ENCODE measurements around the gene PDE1C. TPM values are rescaled to one million over a fixed set of nuclear protein-coding genes. Genes with fewer than 3 reads are reported as not detected.
A peak's percentile ranks its signal among the peaks of the same experiment; 100 is the strongest.

Gene PDE1C
- total and polyA plus RNA-seq, 2 donors, result 2.4 to 3.1 TPM

DNA sequence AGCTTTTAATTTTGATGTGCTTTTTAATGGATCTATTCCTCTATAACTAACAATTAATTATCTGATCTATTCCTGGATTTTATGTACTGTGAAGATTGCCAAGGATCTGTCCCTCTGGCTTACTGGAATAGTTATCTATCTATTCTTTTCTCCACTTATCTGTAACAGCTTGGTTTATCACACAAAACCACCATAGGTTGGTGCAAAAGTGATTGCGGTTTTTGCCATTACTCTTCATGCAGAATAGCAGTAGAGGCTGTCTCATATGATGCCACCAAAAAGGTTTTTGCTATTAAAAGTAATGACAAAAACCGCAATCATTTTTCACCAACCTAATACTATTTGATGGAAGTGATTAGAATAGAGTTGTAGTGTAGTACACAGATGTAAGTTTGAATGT lies 115.7 kb downstream of the PDE1C start:
- WGBS, result 95% methylated on average over 2 of the region's 2 CpGs
- H3K9me3 ChIP-seq (ENCODE audit: control insufficient read depth in 2 of 2, insufficient read depth in 1 of 2, low read length in 1 of 2), result no peaks in the 10 kb centered on the region
- no peaks in the 10 kb centered on the region for H3K36me3 ChIP-seq (ENCODE audit: control insufficient read depth in 2 of 2, insufficient read depth in 2 of 2, low read length in 1 of 2)
- H3K27me3 ChIP-seq (ENCODE audit: control insufficient read depth in 2 of 2, insufficient read depth in 1 of 2, low read length in 1 of 2), result no peaks in the 10 kb centered on the region
- no peak overlapping the region for H3K4me3 ChIP-seq (ENCODE audit: low read length in 2 of 2)
- no peak for DNase-seq (ENCODE audit: low read depth in 6 of 9, low spot score in 9 of 9)
- H3K4me1 ChIP-seq (ENCODE audit: control insufficient read depth in 2 of 2, insufficient read depth in 2 of 2, low read length in 2 of 2), result no peaks in the 10 kb centered on the region
- H3K27ac ChIP-seq (ENCODE audit: low read depth in 1 of 2, low read length in 1 of 2), result no peak overlapping the region

- 90% methylated on average over 2 of the region's 2 CpGs for WGBS
- Histone ChIP-seq H3K27me3 (ENCODE audit: control insufficient read depth in 2 of 2, insufficient read depth in 1 of 2, low read length in 1 of 2) (no peaks in the 10 kb centered on the region), H3K27ac (ENCODE audit: low read depth in 1 of 2, low read length in 1 of 2) (no peak overlapping the region), H3K36me3 (ENCODE audit: control insufficient read depth in 2 of 2, insufficient read depth in 2 of 2, low read length in 1 of 2) (no peaks in the 10 kb centered on the region), H3K4me1 (ENCODE audit: control insufficient read depth in 2 of 2, insufficient read depth in 2 of 2, low read length in 2 of 2) (no peaks in the 10 kb centered on the region), H3K9me3 (ENCODE audit: control insufficient read depth in 2 of 2, insufficient read depth in 1 of 2, low read length in 1 of 2) (no peaks in the 10 kb centered on the region), H3K4me3 (ENCODE audit: low read length in 2 of 2) (no peak overlapping the region)
- no peak for DNase-seq (ENCODE audit: low read depth in 6 of 9, low spot score in 9 of 9)
Measured at GRCh38 chr7:31953432-31953831, 116.8 kb downstream of the PDE1C start.

DNA sequence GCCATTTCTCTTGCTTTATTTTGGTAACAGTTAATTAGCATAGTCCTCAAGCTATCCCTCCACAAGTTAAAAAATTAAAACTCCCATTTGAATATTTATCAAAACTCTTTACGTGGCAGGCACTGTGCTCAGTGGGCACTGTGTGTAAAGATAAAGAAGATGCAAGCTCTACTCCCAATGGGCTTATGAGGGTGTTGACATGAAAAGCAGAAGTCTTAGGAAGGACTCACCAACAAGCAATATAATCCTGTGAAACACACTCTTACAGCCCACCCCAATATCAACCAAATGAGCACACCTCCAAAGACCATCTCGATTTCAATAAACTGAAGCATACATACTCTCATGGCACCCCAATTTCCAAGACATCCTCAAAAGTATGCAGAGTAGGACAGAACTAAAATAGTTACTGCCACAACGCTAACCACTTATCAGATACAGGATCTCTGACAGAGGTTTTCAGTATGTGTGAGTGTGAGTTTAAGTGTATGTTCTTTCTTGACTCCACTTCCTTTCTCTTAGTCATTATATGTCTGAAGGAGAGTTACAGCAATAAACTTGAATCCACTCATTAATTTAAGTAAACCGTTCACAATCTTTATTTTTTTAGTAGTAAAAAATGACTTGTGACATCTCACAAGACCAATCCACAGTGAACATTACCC lies 120.0 kb downstream of the PDE1C start:
- peak in 2 of 9 donors; percentile 10 to 32 for DNase-seq (ENCODE audit: low read depth in 6 of 9, low spot score in 9 of 9)
- no peaks in the 10 kb centered on the region for H3K27me3 ChIP-seq (ENCODE audit: control insufficient read depth in 2 of 2, insufficient read depth in 1 of 2, low read length in 1 of 2)
- 64% methylated on average over 4 of the region's 4 CpGs for WGBS
- H3K4me3 ChIP-seq (ENCODE audit: low read length in 2 of 2), result no peak overlapping the region
- H3K27ac ChIP-seq (ENCODE audit: low read depth in 1 of 2, low read length in 1 of 2), result no peak overlapping the region
- H3K4me1 ChIP-seq (ENCODE audit: control insufficient read depth in 2 of 2, insufficient read depth in 2 of 2, low read length in 2 of 2), result no peaks in the 10 kb centered on the region
- H3K36me3 ChIP-seq (ENCODE audit: control insufficient read depth in 2 of 2, insufficient read depth in 2 of 2, low read length in 1 of 2), result no peaks in the 10 kb centered on the region
- no peaks in the 10 kb centered on the region for H3K9me3 ChIP-seq (ENCODE audit: control insufficient read depth in 2 of 2, insufficient read depth in 1 of 2, low read length in 1 of 2)

- Histone ChIP-seq H3K36me3 (ENCODE audit: control insufficient read depth in 2 of 2, insufficient read depth in 2 of 2, low read length in 1 of 2) (no peaks in the 10 kb centered on the region), H3K4me3 (ENCODE audit: low read length in 2 of 2) (no peak overlapping the region), H3K4me1 (ENCODE audit: control insufficient read depth in 2 of 2, insufficient read depth in 2 of 2, low read length in 2 of 2) (no peaks in the 10 kb centered on the region), H3K9me3 (ENCODE audit: control insufficient read depth in 2 of 2, insufficient read depth in 1 of 2, low read length in 1 of 2) (no peaks in the 10 kb centered on the region), H3K27ac (ENCODE audit: low read depth in 1 of 2, low read length in 1 of 2) (no peak overlapping the region), H3K27me3 (ENCODE audit: control insufficient read depth in 2 of 2, insufficient read depth in 1 of 2, low read length in 1 of 2) (no peaks in the 10 kb centered on the region)
- 93% methylated on average over 1 of the region's 1 CpG for WGBS
- DNase-seq (ENCODE audit: low read depth in 6 of 9, low spot score in 9 of 9), result no peak
Measured at GRCh38 chr7:31948029-31948428, 122.2 kb downstream of the PDE1C start.

DNA sequence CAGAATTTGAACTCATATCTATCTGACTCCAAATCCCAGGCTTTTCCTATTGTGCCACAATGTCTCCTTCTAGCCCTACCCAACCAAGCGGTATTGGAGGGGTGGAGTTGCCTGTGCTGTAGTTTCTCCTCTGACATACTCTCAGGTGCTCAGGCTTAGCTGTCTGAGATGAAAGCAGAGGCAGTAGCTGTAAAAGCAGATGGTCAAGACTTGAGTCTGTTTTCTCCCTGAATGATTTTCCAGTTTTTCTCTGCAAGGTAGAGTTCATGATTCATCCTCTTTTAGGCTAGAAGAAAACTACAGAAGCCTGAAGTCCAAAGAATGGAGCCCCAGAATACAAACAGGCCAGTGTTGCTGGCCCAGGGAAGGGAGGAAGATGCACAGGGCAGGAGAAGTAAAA lies 130.0 kb downstream of the PDE1C start:
- 94% methylated on average over 1 of the region's 1 CpG for WGBS

GRCh38 chr7:31939076-31939475 lies 131.1 kb downstream of the PDE1C start:
- no peak overlapping the region for H3K4me3 ChIP-seq (ENCODE audit: low read length in 2 of 2)

More for the DNA sequence above, 130.0 kb downstream of the PDE1C start:
- Histone ChIP-seq H3K36me3 (ENCODE audit: control insufficient read depth in 2 of 2, insufficient read depth in 2 of 2, low read length in 1 of 2) (no peaks in the 10 kb centered on the region), H3K9me3 (ENCODE audit: control insufficient read depth in 2 of 2, insufficient read depth in 1 of 2, low read length in 1 of 2) (no peaks in the 10 kb centered on the region), H3K27ac (ENCODE audit: low read depth in 1 of 2, low read length in 1 of 2) (no peak overlapping the region), H3K4me3 (ENCODE audit: low read length in 2 of 2) (no peak overlapping the region), H3K27me3 (ENCODE audit: control insufficient read depth in 2 of 2, insufficient read depth in 1 of 2, low read length in 1 of 2) (no peaks in the 10 kb centered on the region), H3K4me1 (ENCODE audit: control insufficient read depth in 2 of 2, insufficient read depth in 2 of 2, low read length in 2 of 2) (no peaks in the 10 kb centered on the region)
- no peak for DNase-seq (ENCODE audit: low read depth in 6 of 9, low spot score in 9 of 9)

DNA sequence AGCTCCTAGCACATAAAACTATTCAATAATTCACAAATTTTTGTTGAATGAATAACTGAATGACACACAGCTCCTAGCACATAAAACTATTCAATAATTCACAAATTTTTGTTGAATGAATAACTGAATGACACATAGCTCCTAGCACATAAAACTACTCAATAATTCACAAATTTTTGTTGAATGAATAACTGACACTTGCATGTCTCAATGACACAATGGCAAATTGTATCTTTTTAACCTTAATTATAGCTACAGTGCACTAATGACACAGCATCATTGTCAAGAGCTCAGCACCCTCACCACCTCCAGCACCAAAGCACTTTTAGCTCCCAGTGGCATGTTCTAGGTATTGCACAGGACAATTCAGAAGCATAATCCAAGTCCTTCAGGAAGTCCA lies 131.6 kb downstream of the PDE1C start:
- no peak for DNase-seq (ENCODE audit: low read depth in 6 of 9, low spot score in 9 of 9)

More at GRCh38 chr7:31939076-31939475, 131.1 kb downstream of the PDE1C start:
- Histone ChIP-seq H3K27ac (ENCODE audit: low read depth in 1 of 2, low read length in 1 of 2) (no peak overlapping the region), H3K27me3 (ENCODE audit: control insufficient read depth in 2 of 2, insufficient read depth in 1 of 2, low read length in 1 of 2) (no peaks in the 10 kb centered on the region), H3K9me3 (ENCODE audit: control insufficient read depth in 2 of 2, insufficient read depth in 1 of 2, low read length in 1 of 2) (no peaks in the 10 kb centered on the region), H3K36me3 (ENCODE audit: control insufficient read depth in 2 of 2, insufficient read depth in 2 of 2, low read length in 1 of 2) (no peaks in the 10 kb centered on the region), H3K4me1 (ENCODE audit: control insufficient read depth in 2 of 2, insufficient read depth in 2 of 2, low read length in 2 of 2) (no peaks in the 10 kb centered on the region)
- 90% methylated on average over 3 of the region's 3 CpGs for WGBS
- DNase-seq (ENCODE audit: low read depth in 6 of 9, low spot score in 9 of 9), result no peak

DNA sequence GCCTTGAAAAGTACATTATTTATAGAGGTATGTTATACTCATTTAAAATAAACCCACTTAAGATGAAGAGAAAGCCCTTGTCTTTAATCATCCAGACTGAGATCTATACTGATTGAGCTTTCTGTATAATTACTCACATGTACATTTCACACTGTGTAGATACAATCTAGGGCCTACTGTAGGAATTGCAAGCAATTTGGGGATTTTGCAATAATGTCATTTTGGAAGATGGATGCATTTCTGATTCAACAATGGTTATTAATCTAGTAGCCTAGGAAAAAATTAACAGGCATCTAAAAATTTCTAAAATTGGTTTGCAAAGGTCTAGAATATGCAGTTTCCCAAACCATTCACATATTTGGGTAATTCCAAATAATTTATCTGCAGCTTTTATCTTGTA lies 132.2 kb downstream of the PDE1C start:
- H3K36me3 ChIP-seq (ENCODE audit: control insufficient read depth in 2 of 2, insufficient read depth in 2 of 2, low read length in 1 of 2), result no peaks in the 10 kb centered on the region
- H3K4me3 ChIP-seq (ENCODE audit: low read length in 2 of 2), result no peak overlapping the region
- no peak overlapping the region for H3K27ac ChIP-seq (ENCODE audit: low read depth in 1 of 2, low read length in 1 of 2)
- H3K9me3 ChIP-seq (ENCODE audit: control insufficient read depth in 2 of 2, insufficient read depth in 1 of 2, low read length in 1 of 2), result no peaks in the 10 kb centered on the region
- no peaks in the 10 kb centered on the region for H3K4me1 ChIP-seq (ENCODE audit: control insufficient read depth in 2 of 2, insufficient read depth in 2 of 2, low read length in 2 of 2)
- no peaks in the 10 kb centered on the region for H3K27me3 ChIP-seq (ENCODE audit: control insufficient read depth in 2 of 2, insufficient read depth in 1 of 2, low read length in 1 of 2)
- no peak for DNase-seq (ENCODE audit: low read depth in 6 of 9, low spot score in 9 of 9)

More for the DNA sequence above, 131.6 kb downstream of the PDE1C start:
- no peaks in the 10 kb centered on the region for H3K9me3 ChIP-seq (ENCODE audit: control insufficient read depth in 2 of 2, insufficient read depth in 1 of 2, low read length in 1 of 2)
- no peaks in the 10 kb centered on the region for H3K36me3 ChIP-seq (ENCODE audit: control insufficient read depth in 2 of 2, insufficient read depth in 2 of 2, low read length in 1 of 2)
- H3K27ac ChIP-seq (ENCODE audit: low read depth in 1 of 2, low read length in 1 of 2), result no peak overlapping the region
- no peaks in the 10 kb centered on the region for H3K27me3 ChIP-seq (ENCODE audit: control insufficient read depth in 2 of 2, insufficient read depth in 1 of 2, low read length in 1 of 2)
- H3K4me1 ChIP-seq (ENCODE audit: control insufficient read depth in 2 of 2, insufficient read depth in 2 of 2, low read length in 2 of 2), result no peaks in the 10 kb centered on the region
- no peak overlapping the region for H3K4me3 ChIP-seq (ENCODE audit: low read length in 2 of 2)

DNA sequence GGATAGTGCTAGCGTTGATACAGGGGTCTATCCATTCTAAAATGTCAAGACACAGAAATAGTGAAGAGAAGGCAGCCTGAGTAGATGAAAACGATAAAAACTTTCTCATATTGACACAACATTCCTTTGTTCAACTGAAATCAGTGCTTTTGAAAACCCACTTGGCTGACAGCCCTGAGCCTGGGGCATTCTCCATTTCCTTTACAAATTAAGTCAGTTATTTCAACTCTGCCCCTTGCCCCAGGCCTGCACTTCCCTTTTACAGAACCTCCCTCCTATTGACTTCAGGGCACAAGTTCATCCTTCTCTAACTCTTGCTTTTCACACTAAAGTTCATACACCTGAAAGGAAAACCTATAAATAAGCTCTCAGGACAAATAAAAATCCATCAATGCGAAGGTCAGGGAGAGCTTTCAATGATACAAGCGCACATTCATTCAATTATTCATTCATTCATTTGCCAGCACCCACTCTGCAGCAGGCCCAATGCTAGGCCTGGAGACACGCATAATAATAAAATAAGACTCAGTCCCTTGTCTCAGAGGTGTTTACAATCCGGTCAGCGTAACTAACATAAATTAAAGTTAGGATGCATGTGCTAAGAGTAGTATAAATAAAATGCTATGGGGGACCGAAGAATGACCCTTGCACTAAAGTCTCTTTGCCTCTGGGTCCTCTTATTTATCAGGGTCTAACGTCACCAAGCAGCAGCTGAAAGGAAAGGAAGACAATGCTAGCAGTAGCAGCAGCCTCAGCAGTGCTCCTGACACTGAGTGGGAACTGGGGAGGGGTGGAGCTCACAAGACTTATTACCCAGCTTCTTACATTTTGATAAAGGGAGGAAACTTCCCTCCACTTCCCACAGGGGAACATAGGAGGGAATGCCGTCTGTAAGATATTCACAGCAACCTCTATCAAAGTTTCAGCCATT lies 134.8 kb downstream of the PDE1C start:
- WGBS, result 92% methylated on average over 10 of the region's 10 CpGs
- H3K4me3 ChIP-seq (ENCODE audit: low read length in 2 of 2), result no peak overlapping the region
- H3K4me1 ChIP-seq (ENCODE audit: control insufficient read depth in 2 of 2, insufficient read depth in 2 of 2, low read length in 2 of 2), result no peaks in the 10 kb centered on the region
- H3K27ac ChIP-seq (ENCODE audit: low read depth in 1 of 2, low read length in 1 of 2), result no peak overlapping the region
- H3K36me3 ChIP-seq (ENCODE audit: control insufficient read depth in 2 of 2, insufficient read depth in 2 of 2, low read length in 1 of 2), result no peaks in the 10 kb centered on the region
- H3K9me3 ChIP-seq (ENCODE audit: control insufficient read depth in 2 of 2, insufficient read depth in 1 of 2, low read length in 1 of 2), result no peaks in the 10 kb centered on the region
- no peak for DNase-seq (ENCODE audit: low read depth in 6 of 9, low spot score in 9 of 9)
- no peaks in the 10 kb centered on the region for H3K27me3 ChIP-seq (ENCODE audit: control insufficient read depth in 2 of 2, insufficient read depth in 1 of 2, low read length in 1 of 2)
